Activated T-cell treated with anti-CD3 and anti-CD28 coated beads for 1 hour (primary cell): ENCODE data around the gene CAMK2D.

Experiments
- DNase-seq: peaks from one replicate; pipeline ENCODE4 v3.0.0-alpha.2; 2020; ENCODE audit warnings: low read depth

The CAMK2D gene

DNA sequence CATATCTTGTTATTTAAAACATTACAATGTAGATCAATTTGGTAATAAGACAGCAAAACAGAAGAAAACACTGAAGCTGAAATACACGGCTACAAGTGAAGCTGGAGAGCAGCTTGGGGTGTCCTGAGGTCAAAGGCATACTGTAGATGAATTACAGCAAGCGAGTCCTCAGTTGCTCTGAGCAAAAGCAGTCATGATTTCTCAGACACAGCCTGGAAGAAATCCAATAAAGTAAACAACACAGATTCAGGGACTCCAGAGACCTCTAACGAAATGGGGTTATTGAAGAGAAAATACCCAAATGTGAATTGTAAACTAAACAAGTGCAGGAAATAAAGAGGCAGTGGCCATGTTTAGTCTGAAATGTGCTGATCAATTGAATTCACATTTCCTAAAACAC lies 324.4 kb downstream of the CAMK2D start:
- DNase-seq: no peak

DNA sequence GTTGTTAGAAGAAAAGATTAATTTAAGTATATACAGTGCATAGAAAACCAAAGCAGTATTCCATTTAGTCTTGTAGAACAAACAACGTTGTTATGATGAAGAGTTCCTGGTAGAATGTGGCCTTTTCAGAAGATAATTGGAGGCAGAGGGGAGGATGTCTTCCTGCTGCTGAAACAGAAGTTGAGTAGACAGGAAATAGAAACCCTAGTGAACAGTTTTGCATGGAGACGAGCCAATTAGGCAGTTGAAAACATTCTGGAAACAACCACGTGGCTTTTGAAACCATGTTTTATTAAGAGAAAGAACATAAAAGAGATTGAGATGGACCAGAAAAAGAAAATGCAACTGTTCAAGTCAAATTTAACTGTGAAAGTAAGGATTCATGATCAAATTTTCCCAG lies 325.2 kb downstream of the CAMK2D start:
- no peak for DNase-seq

DNA sequence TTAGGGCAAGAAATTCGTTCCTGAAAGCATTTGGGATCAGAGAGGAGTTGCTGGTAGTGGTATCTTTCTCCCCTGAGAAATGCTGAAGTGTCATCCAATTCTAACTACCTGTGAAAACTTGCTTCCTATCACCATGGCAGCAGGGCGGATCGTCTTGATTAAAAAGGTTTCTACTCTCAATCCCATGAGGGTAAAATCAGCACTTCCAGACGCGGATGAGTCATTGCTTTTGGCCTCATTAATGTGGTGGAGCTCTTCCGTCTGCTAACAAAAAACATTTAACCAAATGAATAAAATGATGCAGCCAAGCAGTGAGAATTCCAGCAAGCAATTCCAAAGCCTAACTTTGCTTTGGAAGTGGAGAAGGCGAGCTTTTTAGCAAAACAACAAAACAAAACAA lies 325.6 kb downstream of the CAMK2D start:
- no peak for DNase-seq

DNA sequence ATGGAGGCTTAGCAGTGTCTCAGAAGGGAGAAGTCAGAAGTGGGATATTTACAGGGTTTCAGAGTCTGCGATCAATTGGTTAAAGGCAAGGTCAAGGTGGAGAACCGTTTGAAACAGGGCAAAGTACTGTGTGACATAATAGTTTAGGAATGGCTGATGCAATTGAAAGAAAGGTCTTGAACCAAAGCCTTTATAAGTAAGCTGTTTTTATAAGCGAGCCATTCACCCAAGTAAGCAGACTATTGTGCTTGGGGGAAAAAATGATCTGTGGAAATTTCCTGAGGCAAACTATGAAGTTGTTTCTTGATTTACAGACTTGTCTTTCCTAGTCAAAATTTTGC lies 327.3 kb downstream of the CAMK2D start:
- DNase-seq: no peak

DNA sequence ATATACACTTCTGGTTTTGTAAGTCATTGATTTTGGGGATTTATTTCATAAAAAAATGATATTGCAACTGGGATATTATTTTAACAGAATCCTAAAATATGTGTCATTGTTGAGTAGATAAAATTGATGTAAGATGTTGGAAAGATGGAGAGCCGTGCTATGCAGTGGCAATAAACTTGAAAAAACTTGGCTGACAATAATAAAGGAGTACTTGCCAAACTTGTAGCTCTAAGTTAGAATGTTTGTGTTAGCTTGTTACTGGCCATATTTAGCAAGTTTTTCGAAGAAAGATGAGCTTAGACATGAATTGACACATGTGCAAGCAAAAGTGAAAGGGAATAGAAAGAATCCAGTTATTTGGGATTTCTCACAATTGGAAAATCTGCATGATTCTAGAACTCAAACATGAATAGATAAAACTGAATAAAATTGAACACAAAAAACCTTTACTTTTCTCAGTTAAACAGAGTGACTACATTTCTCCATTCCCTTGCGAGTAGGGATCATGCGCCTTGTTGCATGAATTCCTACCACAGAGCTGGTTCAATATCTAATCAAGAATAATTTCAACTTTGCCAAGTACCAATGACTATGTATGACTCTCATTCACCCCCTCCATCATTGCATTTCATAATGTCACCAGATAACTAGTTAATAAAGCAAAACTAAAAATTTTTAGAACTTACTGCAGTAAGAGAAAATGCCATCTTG lies 327.8 kb downstream of the CAMK2D start:
- DNase-seq: no peak

DNA sequence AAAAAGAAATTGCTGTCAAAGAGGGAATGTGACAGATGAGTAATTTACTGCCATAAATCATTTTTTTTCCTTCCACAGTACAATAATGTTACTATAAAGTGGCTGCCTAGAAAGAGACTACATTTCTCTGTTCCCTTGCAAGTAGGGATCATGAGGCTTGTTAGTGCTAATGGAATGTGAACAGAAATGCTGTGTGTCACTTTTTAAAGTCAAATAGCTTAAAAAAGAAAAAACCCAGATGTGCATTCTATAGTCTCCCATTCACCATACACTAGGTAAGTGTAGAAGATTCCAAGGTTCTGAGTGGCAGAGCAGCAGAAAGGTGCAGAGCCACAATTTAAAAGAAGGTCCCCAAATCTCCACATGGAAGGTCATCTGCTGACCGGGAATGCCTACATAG lies 328.4 kb downstream of the CAMK2D start:
- DNase-seq: no peak

DNA sequence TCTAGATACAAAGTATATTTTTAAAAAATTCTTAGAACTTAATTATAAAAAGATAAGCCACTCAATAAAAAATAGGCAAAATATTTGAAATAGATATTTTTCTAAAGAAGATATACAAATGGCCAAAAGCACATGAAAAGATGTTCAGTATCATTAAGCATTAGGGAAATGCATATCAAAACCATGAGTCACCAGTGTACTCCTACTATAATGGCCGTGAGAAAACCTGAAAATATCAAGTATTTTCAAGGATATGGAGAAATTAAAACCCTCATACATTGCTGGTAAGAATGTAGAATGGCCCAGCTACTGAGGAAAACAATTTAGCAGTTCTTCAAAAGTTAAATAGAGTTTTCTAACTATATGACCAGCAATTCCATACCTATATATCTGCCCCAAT lies 337.9 kb downstream of the CAMK2D start:
- no peak for DNase-seq

DNA sequence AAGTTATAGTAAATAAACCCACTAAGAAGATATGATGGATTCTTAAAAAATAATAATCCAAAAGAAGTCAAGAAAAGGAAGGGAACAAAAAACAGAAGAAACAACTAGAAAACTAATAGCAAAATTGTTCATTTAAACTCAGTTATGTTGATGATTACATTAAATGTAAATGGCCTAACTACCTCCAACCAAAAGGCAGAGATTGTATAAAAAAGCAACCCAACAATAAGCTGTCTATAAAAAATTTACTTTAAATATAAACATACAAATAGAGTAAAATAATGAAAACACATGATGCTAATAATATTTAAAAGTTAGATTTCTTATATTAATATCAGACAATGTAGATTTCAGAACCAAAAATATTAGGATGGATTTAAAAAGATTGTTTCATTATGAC lies 340.6 kb downstream of the CAMK2D start:
- DNase-seq: no peak

DNA sequence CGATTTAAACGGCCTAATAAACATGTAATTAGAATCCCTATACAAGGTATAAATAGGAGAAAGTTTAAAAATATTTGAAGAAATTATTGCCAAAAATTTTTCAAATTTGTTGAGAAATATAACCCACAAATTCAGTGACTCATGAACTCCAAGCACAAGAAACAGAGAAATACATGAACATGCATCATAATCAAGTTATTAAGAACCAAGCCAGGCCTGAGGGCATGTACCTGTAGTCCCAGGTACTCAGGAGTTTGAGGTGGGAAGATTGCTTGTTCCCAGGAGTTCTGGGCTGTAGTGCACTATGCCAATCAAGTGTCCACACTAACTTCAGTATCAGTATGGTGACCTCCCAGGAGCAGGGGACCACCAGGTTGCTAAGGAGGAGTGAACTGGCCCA lies 341.9 kb downstream of the CAMK2D start:
- no peak for DNase-seq

DNA sequence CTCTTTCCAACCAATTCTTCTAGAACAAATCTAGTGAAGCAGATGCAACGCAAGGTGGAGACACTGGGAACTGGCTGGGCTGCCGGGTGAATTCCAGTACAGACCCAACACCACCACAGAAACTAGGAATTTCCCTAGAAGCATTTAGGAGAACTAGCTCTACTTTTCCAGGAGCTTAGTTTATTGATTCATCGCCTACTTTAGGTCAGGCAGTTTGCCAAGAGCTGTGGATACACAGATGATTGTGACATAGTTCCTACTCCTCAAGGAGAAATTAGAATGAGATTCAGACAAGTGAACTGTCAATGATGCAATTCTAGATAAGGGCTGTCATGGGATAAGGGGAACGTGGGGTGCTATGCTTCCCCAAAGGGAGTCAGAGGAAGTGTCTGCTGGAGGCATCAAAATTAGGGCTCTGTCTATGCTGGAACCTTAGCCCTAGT lies 350.0 kb downstream of the CAMK2D start:
- DNase-seq: no peak

DNA sequence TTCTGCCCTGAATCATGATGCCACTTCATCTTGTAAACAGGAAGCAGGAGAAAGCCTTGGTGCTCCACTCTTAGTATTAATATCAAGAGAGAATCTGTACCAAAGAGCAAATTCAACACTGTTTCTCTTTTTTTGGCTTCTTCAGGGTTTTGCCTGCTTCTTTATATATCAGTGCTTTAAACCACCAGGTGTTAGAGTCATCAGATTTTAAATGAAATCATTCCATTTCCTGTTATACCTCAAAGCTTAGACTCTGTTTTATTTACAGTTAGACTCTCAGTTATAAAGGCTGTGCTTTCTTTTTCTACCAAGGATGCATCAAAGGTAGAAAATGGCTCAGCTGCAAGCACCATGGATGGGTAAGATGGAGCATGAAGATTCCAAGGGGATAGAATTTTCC lies 350.9 kb downstream of the CAMK2D start:
- DNase-seq: no peak

DNA sequence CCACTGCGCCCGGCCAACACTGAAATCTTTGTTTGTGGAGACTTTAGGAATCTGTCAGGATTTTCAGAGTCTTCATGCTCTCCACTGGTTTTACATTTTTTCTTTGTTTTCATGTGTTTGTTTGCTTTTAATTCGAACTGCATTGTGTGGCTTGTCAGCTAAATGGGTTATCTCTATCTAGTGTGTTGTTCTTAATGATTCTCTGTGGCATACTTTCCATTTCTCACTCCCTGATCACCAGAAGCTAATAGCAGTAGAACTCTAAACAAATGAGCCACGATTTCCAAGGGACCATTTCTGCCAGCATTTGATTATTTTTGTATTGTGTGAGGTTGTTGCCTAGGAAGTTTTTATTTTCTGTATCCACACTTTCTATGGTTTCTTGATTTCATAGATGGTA lies 352.4 kb downstream of the CAMK2D start:
- DNase-seq: no peak

DNA sequence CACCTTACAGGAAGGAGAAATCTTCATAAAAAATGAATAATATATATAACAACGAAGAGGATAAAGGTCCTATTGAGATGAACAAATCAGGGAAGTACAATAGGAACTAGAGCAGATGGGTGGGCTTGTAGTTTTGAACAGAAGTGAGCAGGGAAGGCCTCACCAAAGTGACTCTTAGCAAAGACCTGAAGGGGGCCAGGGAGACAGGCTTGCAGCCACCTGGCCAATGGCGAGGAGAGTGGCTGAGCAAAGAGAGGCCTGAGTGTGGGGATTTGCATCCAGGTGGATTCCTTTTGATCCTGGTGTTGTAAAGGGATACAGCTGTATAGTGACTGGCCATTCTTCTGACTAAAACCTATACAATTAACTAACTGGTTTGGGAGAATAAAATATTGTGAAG lies 354.1 kb downstream of the CAMK2D start:
- DNase-seq: no peak

DNA sequence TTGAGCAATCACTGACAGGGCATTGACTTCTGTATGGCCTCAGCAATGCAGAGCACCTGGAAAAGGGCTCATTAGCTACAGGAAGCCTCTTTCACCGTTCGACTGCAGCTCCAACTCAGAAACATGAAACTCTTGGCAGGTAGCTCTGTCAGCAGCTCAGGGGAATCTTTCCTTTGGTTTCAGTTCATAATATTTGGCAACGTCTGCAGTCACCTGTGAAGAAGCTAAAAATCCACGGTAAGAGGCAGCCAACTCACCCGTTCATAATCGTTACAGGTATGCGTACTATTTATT lies 354.9 kb downstream of the CAMK2D start:
- DNase-seq: no peak

DNA sequence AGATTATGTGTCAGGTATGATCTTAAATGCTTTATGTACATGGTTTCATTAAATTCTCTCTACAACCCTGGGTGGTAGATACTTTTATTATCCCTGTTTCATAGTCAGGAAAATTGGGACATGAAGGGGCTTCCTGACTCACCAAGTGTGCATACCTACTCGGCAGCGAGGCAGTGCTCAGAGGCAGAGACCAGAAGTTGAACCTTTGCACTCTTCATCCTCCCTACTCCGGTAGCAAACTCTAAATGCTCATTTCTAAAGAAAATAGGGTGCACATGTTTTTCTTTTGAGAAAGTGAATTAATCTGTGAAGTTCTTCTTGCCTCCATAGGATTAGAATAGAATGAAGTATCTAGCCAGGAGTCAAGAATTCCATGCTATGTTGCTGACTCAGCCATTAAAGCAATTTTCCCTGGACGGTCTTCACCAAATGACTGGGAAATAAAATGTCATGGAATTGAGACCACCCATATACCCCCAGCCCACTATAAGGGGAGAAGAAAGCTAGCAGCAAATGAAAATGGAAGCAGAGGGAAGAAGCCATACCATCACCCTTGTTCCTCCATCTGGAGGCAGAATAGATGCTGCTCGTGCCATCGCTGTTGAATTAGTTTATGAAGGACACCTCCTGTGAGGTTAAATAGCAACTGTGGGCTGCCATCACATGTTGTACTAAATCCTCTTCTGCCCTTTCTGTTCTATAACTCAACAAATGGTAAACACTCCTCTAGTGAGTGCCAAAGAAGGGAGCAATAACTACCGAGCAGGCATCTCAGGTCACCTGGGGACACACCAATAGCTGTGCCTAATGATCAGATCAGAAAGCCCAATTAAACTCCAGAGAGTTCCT lies 355.4 kb downstream of the CAMK2D start:
- DNase-seq: no peak

DNA sequence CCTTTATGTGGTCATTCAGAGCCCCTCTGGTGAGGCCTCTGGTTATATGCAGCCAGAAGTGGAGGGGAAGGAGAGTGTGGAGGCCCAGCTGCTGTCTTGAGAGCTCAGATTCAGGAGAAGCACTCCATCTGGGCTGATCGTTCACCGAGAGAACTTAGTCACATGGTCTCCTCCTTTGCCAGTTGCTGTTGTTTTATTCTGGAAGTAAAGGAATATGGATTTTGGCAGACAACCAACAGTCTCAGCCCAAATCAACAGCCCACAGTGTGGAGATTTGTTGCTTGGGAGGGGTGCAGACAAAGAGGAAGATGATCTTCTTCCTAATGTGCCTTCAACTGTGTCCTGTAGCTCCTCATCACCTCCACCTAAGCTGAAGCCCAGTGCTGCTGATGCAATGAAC lies 356.7 kb downstream of the CAMK2D start:
- no peak for DNase-seq

DNA sequence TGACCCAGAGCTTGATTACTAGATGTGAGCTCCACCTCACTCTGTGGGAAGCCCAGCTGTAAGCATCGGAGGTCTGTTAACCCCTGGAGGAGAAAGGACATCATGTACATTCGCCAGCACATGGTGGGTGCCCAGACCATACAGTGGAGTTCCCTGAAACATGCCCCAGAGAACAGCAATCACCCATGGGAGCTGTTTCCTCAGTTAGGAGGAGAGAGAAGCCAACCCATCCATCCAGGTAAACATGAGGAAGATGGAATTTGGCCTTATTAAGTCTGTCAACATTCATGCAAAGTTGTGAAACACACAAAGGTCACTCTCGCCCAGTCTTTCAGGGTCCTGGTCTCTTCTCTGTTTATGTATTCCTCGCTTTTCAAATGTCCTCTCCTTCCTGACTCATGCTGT lies 357.4 kb downstream of the CAMK2D start:
- no peak for DNase-seq
